GM21723 (cell line): Measurements from ENCODE around the gene ULBP1.
"Not testable (repeated sequence)": the region's sequence is repeated elsewhere in the genome, so short reads cannot be mapped to it uniquely, and the experiment has no call there.

ENCODE experiments used
- ATAC-seq: cut with Tn5 transposase; IDR thresholded peaks from one replicate; pipeline ENCODE4 v1.9.1; 2021; ENCODE audit warnings: mild to moderate bottlenecking, moderate library complexity; ENCODE audit not compliant: unreplicated experiment

The ULBP1 gene

GRCh38 chr6:149933036-149933435, 30.7 kb upstream of the ULBP1 start:
- no peak for ATAC-seq

DNA sequence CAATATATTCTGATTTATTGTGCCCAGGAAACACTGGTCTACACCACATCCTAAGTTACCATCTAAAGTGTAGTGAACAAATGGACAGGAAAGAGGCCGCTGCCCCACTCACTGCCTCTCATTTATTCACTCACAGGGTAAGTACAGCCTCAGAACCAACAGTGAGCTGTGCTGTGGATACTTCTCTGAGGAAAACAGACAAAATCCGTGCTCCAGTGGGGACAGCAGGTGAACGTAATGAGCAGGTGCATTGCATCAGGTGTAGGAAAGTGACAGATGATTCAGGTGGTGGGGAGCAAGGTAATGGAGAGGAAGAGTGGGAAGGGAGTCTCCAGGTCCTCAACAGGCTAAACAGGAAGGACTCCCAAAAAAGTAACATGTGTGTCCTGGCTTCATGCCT, 30.3 kb upstream of the ULBP1 start:
- ATAC-seq: no peak

GRCh38 chr6:149934249-149935156, 29.2 kb upstream of the ULBP1 start:
- no peak for ATAC-seq

DNA sequence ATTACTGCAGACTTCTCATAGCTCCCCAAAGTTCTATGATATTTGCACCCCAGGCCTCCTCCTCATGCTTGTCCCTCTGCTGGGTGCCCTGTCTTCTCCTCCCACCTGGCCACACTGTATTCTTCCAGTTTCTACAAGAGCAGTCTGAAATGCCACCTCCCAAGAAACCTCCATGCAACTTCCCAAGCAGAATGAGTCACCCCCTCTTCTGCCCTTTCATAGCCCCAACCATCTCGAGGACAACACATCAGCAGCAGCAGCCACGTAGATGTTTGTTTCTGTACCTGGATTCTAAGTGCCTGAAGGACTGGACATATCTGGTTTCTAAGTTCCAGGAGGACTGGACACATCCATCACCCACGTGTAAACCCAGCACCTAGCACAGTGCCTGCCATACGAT, 28.5 kb upstream of the ULBP1 start:
- ATAC-seq: no peak

- ATAC-seq: no peak
These were observed 28.1 kb upstream of the ULBP1 start for GRCh38 chr6:149935668-149936067.

GRCh38 chr6:149936743-149937142, 27.0 kb upstream of the ULBP1 start:
- ATAC-seq: no peak

GRCh38 chr6:149938013-149938570, 25.7 kb upstream of the ULBP1 start:
- not testable (repeated sequence) for ATAC-seq

- peak; percentile 83 for ATAC-seq
These were observed 25.0 kb upstream of the ULBP1 start for GRCh38 chr6:149938571-149939355.

DNA sequence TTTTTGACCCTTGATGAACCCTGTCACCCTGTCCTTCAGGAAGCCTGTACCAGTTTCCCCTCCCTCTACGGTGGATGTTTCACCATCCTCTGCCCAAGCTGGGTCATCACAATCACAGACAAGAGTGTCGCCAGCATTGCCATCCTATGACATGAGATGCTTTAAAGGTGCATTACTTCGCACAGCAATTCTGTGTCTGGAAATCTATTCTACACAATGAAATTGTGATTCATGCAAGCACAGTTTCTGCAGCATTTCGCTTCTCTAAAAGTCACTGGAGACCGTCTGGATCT, 24.4 kb upstream of the ULBP1 start:
- no peak for ATAC-seq

GRCh38 chr6:149939909-149940671, 23.7 kb upstream of the ULBP1 start:
- no peak for ATAC-seq

- ATAC-seq: no peak
These were observed 23.1 kb upstream of the ULBP1 start for GRCh38 chr6:149940672-149940982.

GRCh38 chr6:149941583-149942460, 21.9 kb upstream of the ULBP1 start, which contains the start of gene ULBP2:
ULBP2 (plus strand) TSS chr6:149942014; CDS start chr6:149942073, 59 bp downstream.
- no peak for ATAC-seq

- ATAC-seq: no peak
These were observed 21.3 kb upstream of the ULBP1 start for GRCh38 chr6:149942461-149942829.

GRCh38 chr6:149943321-149943720, 20.4 kb upstream of the ULBP1 start:
- ATAC-seq: not testable (repeated sequence)

DNA sequence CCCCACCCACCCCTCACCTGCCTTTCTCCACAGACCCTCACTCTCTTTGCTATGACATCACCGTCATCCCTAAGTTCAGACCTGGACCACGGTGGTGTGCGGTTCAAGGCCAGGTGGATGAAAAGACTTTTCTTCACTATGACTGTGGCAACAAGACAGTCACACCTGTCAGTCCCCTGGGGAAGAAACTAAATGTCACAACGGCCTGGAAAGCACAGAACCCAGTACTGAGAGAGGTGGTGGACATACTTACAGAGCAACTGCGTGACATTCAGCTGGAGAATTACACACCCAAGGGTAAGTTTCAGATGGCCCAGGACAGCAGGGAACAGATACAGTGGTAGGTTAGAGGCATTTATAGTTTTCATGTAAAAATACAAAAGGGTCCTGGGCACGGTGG, 18.5 kb upstream of the ULBP1 start:
- not testable (repeated sequence) for ATAC-seq

DNA sequence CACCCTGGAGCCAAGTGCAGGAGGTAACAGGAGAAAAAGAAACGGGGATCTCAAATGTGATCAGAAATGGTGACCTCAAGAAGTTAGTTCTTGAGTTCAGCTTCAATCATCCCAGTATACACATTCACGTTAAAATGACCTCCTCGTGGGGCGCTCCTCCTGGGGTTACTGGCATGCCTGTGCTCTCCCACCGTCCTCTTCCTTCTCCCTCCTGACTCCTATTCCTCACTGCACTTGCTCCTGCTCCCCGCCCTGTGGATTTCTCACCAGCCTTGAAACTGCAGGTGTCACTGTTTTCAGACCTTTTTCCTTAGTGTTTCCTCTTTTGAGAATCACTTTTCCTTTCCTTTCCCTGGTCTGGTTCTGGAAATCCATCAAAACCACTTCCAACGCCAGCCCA, 17.1 kb upstream of the ULBP1 start:
- not testable (repeated sequence) for ATAC-seq

- ATAC-seq: not testable (repeated sequence)
These were observed 16.2 kb upstream of the ULBP1 start for GRCh38 chr6:149947533-149947932.

DNA sequence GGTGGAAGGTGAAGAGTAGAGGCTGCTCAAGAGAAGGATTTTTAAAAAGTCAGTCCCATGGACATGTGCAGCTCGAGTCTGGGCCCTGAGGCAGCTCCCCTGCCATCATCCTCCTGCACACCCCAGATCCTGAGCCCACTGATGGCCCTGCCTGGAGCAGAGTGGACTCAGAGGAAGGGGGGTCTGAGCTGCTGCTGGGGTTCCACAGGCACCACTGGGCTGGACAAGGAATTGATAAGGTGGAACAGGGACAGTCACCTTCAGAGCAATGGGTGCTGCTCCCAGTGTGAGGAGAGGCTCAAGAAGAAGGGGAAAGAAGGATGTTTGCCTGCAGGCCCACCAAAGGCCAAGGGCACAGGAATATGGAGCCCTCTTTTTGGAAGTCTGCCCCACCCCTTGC, 15.7 kb upstream of the ULBP1 start:
- no peak for ATAC-seq

- no peak for ATAC-seq
These were observed 15.1 kb upstream of the ULBP1 start for GRCh38 chr6:149948616-149949015.

GRCh38 chr6:149950423-149950822, 13.3 kb upstream of the ULBP1 start:
- ATAC-seq: no peak
